Loucy (cell line): Measurements from ENCODE around the gene TTC9B.

ENCODE experiments used
- H2AFZ ChIP-seq: fragments of 200-600 bp; sonication (generic); 2 replicates; pipeline ENCODE4 v1.6.0; 2016; ENCODE audit warnings: antibody characterized with exemption, mild to moderate bottlenecking, low read length, moderate library complexity
- H3F3A ChIP-seq: fragments of 200-600 bp; 2 replicates; pipeline ENCODE4 v1.6.0; 2016; ENCODE audit warnings: antibody characterized with exemption, low read depth, mild to moderate bottlenecking
- H3K27me3 ChIP-seq: fragments of 200-600 bp; sonication (generic); 2 replicates; pipeline ENCODE4 v1.6.1; 2014; ENCODE audit warnings: low read length, mild to moderate bottlenecking; ENCODE audit not compliant: insufficient read depth, poor library complexity, severe bottlenecking
- H3K36me3 ChIP-seq: fragments of 200-600 bp; sonication (generic); 2 replicates; pipeline ENCODE4 v1.6.1; 2016; ENCODE audit warnings: low read length; ENCODE audit not compliant: insufficient read depth
- H3K4me1 ChIP-seq: fragments of 200-600 bp; sonication (generic); 2 replicates; pipeline ENCODE4 v1.5.1; 2014; ENCODE audit warnings: low read length, mild to moderate bottlenecking; ENCODE audit not compliant: insufficient read depth, poor library complexity, severe bottlenecking
- H3K4me2 ChIP-seq: fragments of 200-600 bp; sonication (generic); 2 replicates; pipeline ENCODE4 v1.6.0; 2014; ENCODE audit warnings: antibody characterized with exemption, low read length, low read depth, mild to moderate bottlenecking; ENCODE audit not compliant: poor library complexity, severe bottlenecking
- H3K4me3 ChIP-seq: fragments of 200-600 bp; sonication (generic); 2 replicates; pipeline ENCODE4 v1.5.1; 2014; ENCODE audit warnings: low read length, mild to moderate bottlenecking, mixed read lengths; ENCODE audit not compliant: poor library complexity, severe bottlenecking
- H3K79me2 ChIP-seq: fragments of 200-600 bp; sonication (generic); 2 replicates; pipeline ENCODE4 v1.6.1; 2014; ENCODE audit warnings: low read length; ENCODE audit not compliant: insufficient read depth
- H3K9ac ChIP-seq: fragments of 200-600 bp; sonication (generic); 2 replicates; pipeline ENCODE4 v1.6.0; 2014; ENCODE audit warnings: mild to moderate bottlenecking, low read depth, low read length, moderate library complexity; ENCODE audit not compliant: poor library complexity, severe bottlenecking
- H3K9me2 ChIP-seq: fragments of 200-600 bp; sonication (generic); replicated peaks from 2 replicates; pipeline ENCODE4 v1.6.1; 2016; ENCODE audit warnings: low read depth, low read length, mixed read lengths
- H3K9me3 ChIP-seq: fragments of 200-600 bp; sonication (generic); 2 replicates; pipeline ENCODE4 v1.6.1; 2014; ENCODE audit warnings: mild to moderate bottlenecking, antibody characterized with exemption, low read length, low read depth; ENCODE audit not compliant: insufficient read depth
- H4K20me1 ChIP-seq: fragments of 200-600 bp; sonication (generic); 2 replicates; pipeline ENCODE4 v1.6.0; 2014; ENCODE audit warnings: antibody characterized with exemption, low read length, mild to moderate bottlenecking; ENCODE audit not compliant: insufficient read depth, poor library complexity, severe bottlenecking
- CTCF ChIP-seq: fragments of 200-600 bp; sonication (generic); conservative IDR thresholded peaks from 2 replicates; pipeline ENCODE4 v1.5.1; 2014; ENCODE audit warnings: mild to moderate bottlenecking, antibody characterized with exemption, low read length
- EZH2phosphoT487 ChIP-seq: fragments of 200-600 bp; IDR thresholded peaks from 2 replicates; pipeline ENCODE4 v1.6.1; 2018; ENCODE audit warnings: antibody characterized with exemption, mild to moderate bottlenecking, moderate library complexity, borderline replicate concordance

Gene TTC9B

GRCh38 chr19:40190891-40191835 is 27.0 kb downstream of the TTC9B start, which contains the start of gene MAP3K10:
Gene MAP3K10, plus strand, starts transcription at chr19:40191426. Its CDS starts 606 bp downstream, at chr19:40192032.
- Histone ChIP-seq H4K20me1 (no peaks in the 10 kb centered on the region), H3K4me3 (peak within 1 kb of the TSS; percentile 95), H3K4me2 (peak within 1 kb of the TSS; percentile 90), H3F3A (no peaks in the 10 kb centered on the region), H3K9me2 (no peaks in the 10 kb centered on the region), H3K36me3 (no peaks in the 10 kb centered on the region), H3K9me3 (no peaks in the 10 kb centered on the region), H3K27me3 (no peaks in the 10 kb centered on the region), H3K79me2 (no peaks in the 10 kb centered on the region; the same call in 1 of the 2 replicates), H3K9ac (peak within 1 kb of the TSS; percentile 83), H3K4me1 (peaks cover 14% of the 10 kb centered on the region), H2AFZ (peak within 1 kb of the TSS; percentile 100)
- TF ChIP-seq CTCF (no peak), EZH2phosphoT487 (no peak)

- TF ChIP-seq EZH2phosphoT487 = no peak
- no peak for TF ChIP-seq CTCF
- Histone ChIP-seq H3K27me3 (no peaks in the 10 kb centered on the region), H3K4me3 (no peak overlapping the region)
These were observed 33.9 kb downstream of the TTC9B start for GRCh38 chr19:40184273-40184672.

GRCh38 chr19:40178756-40179155 is 39.4 kb downstream of the TTC9B start:
- H3K36me3 ChIP-seq = no peaks in the 10 kb centered on the region
- no peaks in the 10 kb centered on the region for H4K20me1 ChIP-seq
- no peaks in the 10 kb centered on the region for H3K79me2 ChIP-seq
- no peak overlapping the region for H2AFZ ChIP-seq
- no peaks in the 10 kb centered on the region for H3K9me3 ChIP-seq
- H3K27me3 ChIP-seq = no peaks in the 10 kb centered on the region
- no peaks in the 10 kb centered on the region for H3F3A ChIP-seq
- TF ChIP-seq EZH2phosphoT487 (no peak), CTCF (no peak)
- H3K4me3 ChIP-seq = no peak overlapping the region
- no peaks in the 10 kb centered on the region for H3K9me2 ChIP-seq
- H3K4me1 ChIP-seq = no peaks in the 10 kb centered on the region
- H3K4me2 ChIP-seq = no peak overlapping the region
- H3K9ac ChIP-seq = no peak overlapping the region

More at GRCh38 chr19:40184273-40184672, 33.9 kb downstream of the TTC9B start:
- Histone ChIP-seq H3K4me2 (no peak overlapping the region), H2AFZ (no peak overlapping the region), H4K20me1 (no peaks in the 10 kb centered on the region), H3K79me2 (no peaks in the 10 kb centered on the region), H3K9me3 (no peaks in the 10 kb centered on the region), H3K36me3 (no peaks in the 10 kb centered on the region), H3K9me2 (no peaks in the 10 kb centered on the region), H3F3A (no peaks in the 10 kb centered on the region), H3K9ac (no peak overlapping the region), H3K4me1 (no peaks in the 10 kb centered on the region)
